ENCODE results near the gene TUBGCP6.

The TUBGCP6 gene

DNA sequence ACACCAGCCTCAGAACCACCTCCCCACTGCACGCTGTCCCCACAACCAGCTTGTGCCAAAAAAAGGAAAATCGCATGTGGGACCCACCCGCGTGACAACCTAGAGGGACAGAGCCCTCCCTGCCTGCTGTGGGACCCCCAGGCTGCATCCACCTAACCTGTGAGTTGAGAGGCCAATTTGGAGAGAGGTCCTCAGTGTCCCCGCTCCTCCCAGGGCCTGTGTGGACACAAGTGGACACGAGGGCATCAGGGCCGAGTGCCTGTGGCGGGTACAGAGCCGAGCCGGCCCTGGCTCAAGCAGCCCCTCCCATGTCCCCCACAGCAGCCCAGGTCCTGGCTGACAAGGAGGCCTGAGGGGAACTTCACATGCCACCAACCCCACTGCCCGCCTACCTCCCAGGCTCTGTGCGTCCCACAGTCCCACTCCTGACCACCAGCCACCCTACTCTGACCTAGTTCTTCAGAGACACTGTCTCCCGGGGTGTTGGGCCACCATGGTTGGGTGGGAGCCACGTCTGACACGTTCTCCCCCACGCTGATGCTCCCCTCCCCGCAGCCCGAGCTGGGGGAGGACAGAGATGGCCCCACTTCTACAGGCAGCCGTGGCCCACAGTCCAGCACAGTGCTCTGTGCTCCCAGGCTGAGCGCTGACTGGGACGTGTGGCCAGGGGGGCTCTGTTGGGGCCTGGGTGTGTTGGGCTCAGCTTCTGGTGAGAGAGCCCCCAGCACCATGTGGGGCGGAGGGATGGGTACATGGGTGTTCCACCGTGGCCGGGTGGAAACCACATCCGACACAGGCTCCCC lies 24.8 kb downstream of the TUBGCP6 start:
- TF ChIP-seq HDGF (IDR thresholded peaks at IDR 0.05; ENCODE audit: borderline replicate concordance) = no peak
- no peak for TF ChIP-seq FOXA1 (IDR thresholded peaks at IDR 0.05)
- TF ChIP-seq FOXM1 (IDR thresholded peaks at IDR 0.05; ENCODE audit: borderline replicate concordance) = no peak
- TF ChIP-seq, protein P1, sequence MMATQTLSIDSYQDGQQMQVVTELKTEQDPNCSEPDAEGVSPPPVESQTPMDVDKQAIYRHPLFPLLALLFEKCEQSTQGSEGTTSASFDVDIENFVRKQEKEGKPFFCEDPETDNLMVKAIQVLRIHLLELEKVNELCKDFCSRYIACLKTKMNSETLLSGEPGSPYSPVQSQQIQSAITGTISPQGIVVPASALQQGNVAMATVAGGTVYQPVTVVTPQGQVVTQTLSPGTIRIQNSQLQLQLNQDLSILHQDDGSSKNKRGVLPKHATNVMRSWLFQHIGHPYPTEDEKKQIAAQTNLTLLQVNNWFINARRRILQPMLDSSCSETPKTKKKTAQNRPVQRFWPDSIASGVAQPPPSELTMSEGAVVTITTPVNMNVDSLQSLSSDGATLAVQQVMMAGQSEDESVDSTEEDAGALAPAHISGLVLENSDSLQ (IDR thresholded peaks at IDR 0.05) = no peak
- no peak for TF ChIP-seq NFRKB (IDR thresholded peaks at IDR 0.05)
- TF ChIP-seq L3MBTL2 (conservative IDR thresholded peaks at IDR 0.05) = no peak
- TF ChIP-seq ELF4 (IDR thresholded peaks at IDR 0.05) = no peak
- no peak for TF ChIP-seq SUZ12 (IDR thresholded peaks at IDR 0.05)
- no peak for TF ChIP-seq CTBP1 (IDR thresholded peaks at IDR 0.05; ENCODE audit: borderline replicate concordance)
- TF ChIP-seq FOXK2 (IDR thresholded peaks at IDR 0.05) = no peak
- CTCF ChIA-PET = no interaction called here
- POLR2A ChIA-PET = no interaction called here
- DNase-seq (ENCODE audit: extremely low spot score) = no peak

DNA sequence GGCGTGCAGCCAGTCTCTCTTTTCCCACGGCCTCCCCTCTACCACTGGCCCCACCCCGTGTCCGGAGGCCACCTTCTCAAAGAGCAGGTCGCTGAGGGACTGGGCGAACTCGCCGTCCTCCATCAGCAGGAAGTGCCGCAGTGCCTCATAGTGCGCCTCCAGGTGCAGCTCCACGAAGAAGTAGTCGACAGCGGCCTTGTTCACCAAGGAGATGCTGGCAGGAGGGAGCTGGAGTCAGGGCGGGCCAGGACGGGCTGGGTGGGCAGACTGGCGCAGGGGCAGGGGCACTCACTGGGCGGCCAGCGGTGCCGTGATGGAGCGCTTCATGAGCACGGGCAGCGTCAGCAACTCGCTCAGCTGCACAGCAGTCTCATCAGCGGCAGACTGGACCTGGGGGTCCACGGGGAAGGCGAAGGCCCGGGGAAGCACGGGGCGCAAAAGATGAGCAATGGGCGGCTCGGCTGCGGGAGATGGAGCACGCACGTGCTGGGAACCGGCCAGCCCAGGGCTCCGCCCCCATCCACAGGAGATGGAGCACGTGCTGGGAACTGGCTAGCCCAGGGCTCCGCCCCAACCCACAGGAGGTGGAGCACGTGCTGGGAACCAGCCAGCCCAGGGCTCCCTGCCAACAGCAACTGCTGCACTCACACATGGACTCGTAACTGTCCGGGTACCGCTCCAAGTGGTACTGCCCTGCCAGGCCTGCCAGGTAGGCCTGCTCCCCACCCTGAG lies 25.7 kb downstream of the TUBGCP6 start:
- DNase-seq (ENCODE audit: extremely low spot score) = peak; percentile 78
- CTCF ChIA-PET = no interaction called here
- peak; percentile 62 for TF ChIP-seq L3MBTL2 (conservative IDR thresholded peaks at IDR 0.05)
- no peak for TF ChIP-seq FOXA1 (IDR thresholded peaks at IDR 0.05)
- POLR2A ChIA-PET = no interaction called here

DNA sequence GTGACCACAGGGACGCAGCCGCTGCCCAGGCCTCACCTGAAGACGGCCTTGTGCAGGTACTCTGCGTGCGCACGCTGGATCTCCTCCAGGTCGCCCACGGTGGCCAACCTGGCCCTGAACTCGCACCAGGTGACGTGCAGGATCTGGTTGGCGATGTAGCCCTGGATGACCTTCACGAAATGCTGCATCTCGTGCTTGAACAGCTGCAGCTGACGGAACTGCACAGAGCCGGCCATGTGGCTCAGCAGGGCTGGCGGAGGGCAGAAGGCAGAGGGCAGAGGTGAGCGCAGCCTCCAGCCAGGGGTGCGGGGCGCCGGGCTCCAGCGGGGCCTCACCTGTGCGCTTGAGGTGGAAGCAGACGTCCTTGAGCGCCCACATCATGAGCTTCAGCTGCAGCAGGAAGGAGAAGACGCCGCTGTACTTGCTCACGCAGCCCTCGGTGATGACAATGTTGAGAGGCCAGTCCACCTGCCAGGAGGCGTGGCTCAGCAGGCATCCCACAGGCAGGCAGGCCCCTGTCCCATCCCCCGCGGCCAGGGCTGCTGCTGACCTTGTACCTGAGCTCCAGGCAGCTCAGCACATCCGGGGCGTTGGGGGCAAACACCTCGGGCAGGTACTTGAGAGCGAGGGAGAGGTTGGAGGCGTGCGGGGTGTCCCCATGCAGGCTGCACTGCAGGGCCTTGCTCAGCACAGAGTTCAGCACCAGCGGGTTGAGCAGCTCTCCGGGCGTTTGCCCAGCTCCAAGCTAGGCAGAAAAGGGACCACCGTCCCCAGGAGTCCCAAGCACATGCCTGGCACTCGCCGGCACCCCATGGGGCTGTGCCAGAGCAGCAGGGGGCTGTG lies 26.4 kb downstream of the TUBGCP6 start:
- TF ChIP-seq ELF4 (IDR thresholded peaks at IDR 0.05) (no peak), FOXK2 (IDR thresholded peaks at IDR 0.05) (no peak), HDGF (IDR thresholded peaks at IDR 0.05; ENCODE audit: borderline replicate concordance) (no peak), L3MBTL2 (conservative IDR thresholded peaks at IDR 0.05) (no peak), SP1 (IDR thresholded peaks at IDR 0.05) (no peak), TARDBP (IDR thresholded peaks at IDR 0.05) (no peak), ZNF384 (IDR thresholded peaks at IDR 0.05) (no peak), NFRKB (IDR thresholded peaks at IDR 0.05) (no peak), ARNT (IDR thresholded peaks at IDR 0.05) (no peak), BHLHE40 (IDR thresholded peaks at IDR 0.05; ENCODE audit: borderline replicate concordance) (no peak)
- TF ChIP-seq, protein P1 (IDR thresholded peaks at IDR 0.05) = no peak
- ChIA-PET POLR2A (no interaction called here), CTCF (no interaction called here)
- no peak for DNase-seq (ENCODE audit: extremely low spot score)

DNA sequence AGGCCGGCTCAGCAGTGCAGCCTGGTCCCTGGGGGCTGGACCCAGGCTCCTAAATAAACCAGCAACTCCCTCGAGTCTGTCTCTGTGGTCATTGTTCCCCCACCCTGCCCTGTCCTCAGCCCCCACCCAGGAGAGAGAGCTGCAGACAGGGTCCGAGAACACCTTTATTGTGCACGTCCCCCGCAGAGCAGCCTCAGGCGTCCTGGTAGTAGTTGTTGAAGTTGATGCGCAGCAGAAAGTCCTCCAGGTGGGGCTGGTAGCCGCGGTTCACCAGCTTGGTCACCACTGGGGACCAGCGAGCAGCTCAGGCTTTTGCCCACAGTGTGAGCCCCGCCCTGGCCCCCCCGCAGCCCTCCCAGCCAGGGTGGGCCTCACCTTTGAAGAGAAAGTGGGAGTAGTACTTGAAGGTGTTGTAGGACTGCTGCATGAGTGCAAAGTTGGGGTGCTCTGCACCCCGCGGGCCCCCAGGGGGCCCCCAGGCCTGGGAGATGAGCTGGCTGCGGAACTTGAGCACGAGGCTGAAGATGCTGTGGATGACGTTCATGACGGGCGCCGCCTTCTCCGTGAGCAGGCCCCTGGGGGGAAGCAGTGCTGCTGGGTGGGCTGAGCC lies 27.2 kb downstream of the TUBGCP6 start:
- CTCF ChIA-PET = no interaction called here
- no peak for TF ChIP-seq NFRKB (IDR thresholded peaks at IDR 0.05)
- no peak for TF ChIP-seq LEF1 (IDR thresholded peaks at IDR 0.05; ENCODE audit: borderline replicate concordance)
- POLR2A ChIA-PET = no interaction called here
- DNase-seq (ENCODE audit: extremely low spot score) = no peak

DNA sequence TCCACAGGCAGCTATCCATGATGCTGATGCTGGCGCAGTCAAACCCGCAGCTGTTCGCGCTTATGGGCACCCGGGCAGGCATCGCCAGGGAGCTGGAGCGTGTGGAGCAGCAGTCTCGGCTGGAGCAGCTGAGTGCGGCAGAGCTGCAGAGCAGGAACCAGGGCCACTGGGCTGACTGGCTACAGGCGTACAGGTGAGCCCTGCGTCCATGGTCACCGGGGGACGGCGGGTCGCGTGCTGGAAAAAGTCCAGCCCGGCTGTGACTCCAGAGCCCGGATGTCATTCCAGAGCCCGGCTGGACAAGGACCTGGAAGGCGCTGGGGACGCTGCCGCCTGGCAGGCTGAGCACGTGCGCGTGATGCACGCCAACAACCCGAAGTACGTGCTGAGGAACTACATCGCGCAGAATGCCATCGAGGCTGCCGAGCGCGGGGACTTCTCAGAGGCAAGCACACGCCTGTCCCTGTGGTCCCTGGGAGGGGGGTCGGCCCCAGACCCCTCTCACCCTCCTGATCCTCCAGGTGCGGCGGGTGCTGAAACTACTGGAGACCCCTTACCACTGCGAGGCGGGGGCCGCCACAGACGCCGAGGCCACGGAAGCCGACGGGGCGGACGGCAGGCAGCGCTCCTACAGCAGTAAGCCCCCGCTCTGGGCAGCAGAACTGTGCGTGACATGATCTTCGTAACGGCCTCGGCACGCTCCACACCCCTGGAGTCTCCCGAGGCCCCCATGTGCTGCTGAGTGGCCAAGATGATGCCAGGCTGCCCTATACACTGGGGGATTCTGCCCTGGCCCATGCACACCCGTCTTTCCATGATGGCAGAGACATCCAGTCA lies 27.9 kb downstream of the TUBGCP6 start:
- CTCF ChIA-PET = no interaction called here
- DNase-seq (ENCODE audit: extremely low spot score) = no peak

DNA sequence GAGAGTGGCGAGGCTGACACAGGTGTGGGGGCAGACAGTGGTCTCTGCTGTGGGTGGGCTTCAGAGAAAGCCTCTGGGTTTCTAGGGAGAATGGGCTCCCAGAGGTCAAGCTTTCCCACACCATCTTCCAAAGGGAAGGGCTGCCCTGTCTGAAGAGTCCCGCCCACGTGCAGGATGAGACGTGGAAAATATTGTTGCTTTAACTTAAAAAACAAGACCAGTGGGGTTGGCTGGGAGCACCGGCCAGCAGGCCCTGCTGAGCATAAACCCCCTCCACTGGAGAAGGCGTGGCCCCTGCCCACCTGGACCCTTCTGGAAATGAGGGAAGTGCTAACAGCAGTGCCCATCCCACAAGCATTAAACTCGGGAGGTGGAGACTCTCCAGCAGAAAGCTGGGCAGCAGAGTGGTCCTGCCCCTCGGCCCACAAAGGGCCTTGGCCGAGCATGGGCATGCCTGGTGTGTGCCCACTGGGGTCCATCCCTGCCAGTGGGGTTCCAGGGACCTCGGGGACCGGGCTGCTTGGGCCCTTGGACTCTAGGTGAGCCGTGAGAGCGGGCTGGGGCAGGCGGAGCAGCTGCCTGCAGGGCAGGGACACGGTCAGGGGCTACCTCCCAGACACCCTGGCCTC lies 28.7 kb downstream of the TUBGCP6 start:
- POLR2A ChIA-PET = no interaction called here
- CTCF ChIA-PET = no interaction called here
- TF ChIP-seq, protein P1 (IDR thresholded peaks at IDR 0.05) = no peak
- TF ChIP-seq CTBP1 (IDR thresholded peaks at IDR 0.05; ENCODE audit: borderline replicate concordance) (no peak), TARDBP (IDR thresholded peaks at IDR 0.05) (no peak), ELF4 (IDR thresholded peaks at IDR 0.05) (no peak), FOXK2 (IDR thresholded peaks at IDR 0.05) (no peak), SUZ12 (IDR thresholded peaks at IDR 0.05) (no peak), L3MBTL2 (conservative IDR thresholded peaks at IDR 0.05) (no peak), ARNT (IDR thresholded peaks at IDR 0.05) (no peak), LEF1 (IDR thresholded peaks at IDR 0.05; ENCODE audit: borderline replicate concordance) (no peak), FOXA1 (IDR thresholded peaks at IDR 0.05) (no peak), HDGF (IDR thresholded peaks at IDR 0.05; ENCODE audit: borderline replicate concordance) (no peak), FOXM1 (IDR thresholded peaks at IDR 0.05; ENCODE audit: borderline replicate concordance) (no peak), NFRKB (IDR thresholded peaks at IDR 0.05) (no peak), ZNF384 (IDR thresholded peaks at IDR 0.05) (no peak), BHLHE40 (IDR thresholded peaks at IDR 0.05; ENCODE audit: borderline replicate concordance) (no peak), SP1 (IDR thresholded peaks at IDR 0.05) (no peak)
- no peak for DNase-seq (ENCODE audit: extremely low spot score)

More for the DNA sequence above, 27.9 kb downstream of the TUBGCP6 start:
- POLR2A ChIA-PET = no interaction called here
- no peak for TF ChIP-seq SUZ12 (IDR thresholded peaks at IDR 0.05)
- no peak for TF ChIP-seq FOXK2 (IDR thresholded peaks at IDR 0.05)
